K562 (cell line): ENCODE data around the gene MRM3. TPM values are rescaled to one million over a fixed set of nuclear protein-coding genes. Genes with fewer than 3 reads are reported as not detected.

Experiments used
- CGGBP1 ChIP-seq: fragments of 250-450 bp; sonication (Bioruptor Pico); IDR thresholded peaks from 2 replicates; pipeline ENCODE4 v1.9.0; 2021; ENCODE audit warnings: mild to moderate bottlenecking
- HDAC6 ChIP-seq: IDR thresholded peaks from 2 replicates; pipeline ENCODE4 v1.6.1; 2012; ENCODE audit warnings: low read depth, mild to moderate bottlenecking, control low read depth, inconsistent platforms, low read length, moderate library complexity
- MBD2 ChIP-seq: sonication (generic); IDR thresholded peaks from 2 replicates; pipeline ENCODE4 v1.6.1; 2016; ENCODE audit warnings: low read depth, borderline replicate concordance
- MXI1 ChIP-seq: IDR thresholded peaks from 2 replicates; pipeline ENCODE4 v1.6.1; 2011; ENCODE audit warnings: low read depth, mild to moderate bottlenecking, improper control_type of control experiment, low read length
- MYNN ChIP-seq, 2 experiments: sonication (generic); formaldehyde crosslinking in 1 of 2; IDR thresholded peaks; 2 replicates each; pipeline versions ENCODE4 v1.5.0 to v1.6.1; 2016 to 2020; ENCODE audit warnings: antibody characterized with exemption in 1 of 2, missing genetic modification reagents in 1 of 2
- PURB ChIP-seq: sonication (generic); formaldehyde crosslinking; IDR thresholded peaks from 2 replicates; pipeline ENCODE4 v1.9.0; 2021; ENCODE audit warnings: low read depth, mild to moderate bottlenecking, missing genetic modification reagents
- TCF7 ChIP-seq: sonication (generic); IDR thresholded peaks from 2 replicates; pipeline ENCODE4 v1.6.1; 2016; ENCODE audit warnings: antibody characterized with exemption, borderline replicate concordance
- ZBTB43 ChIP-seq: sonication (generic); formaldehyde crosslinking; IDR thresholded peaks from 2 replicates; pipeline ENCODE4 v1.8.0; 2023; ENCODE audit warnings: mild to moderate bottlenecking, missing genetic modification reagents
- ZKSCAN8 ChIP-seq: fragments of 200-800 bp; sonication (Bioruptor generic); IDR thresholded peaks from 2 replicates; pipeline ENCODE4 v1.6.1; 2016; ENCODE audit warnings: missing genetic modification characterization, missing compliant biosample characterization
- ZNF124 ChIP-seq: sonication (generic); formaldehyde crosslinking; IDR thresholded peaks from 2 replicates; pipeline ENCODE4 v1.8.1; 2022; ENCODE audit warnings: missing genetic modification reagents
- ZNF175 ChIP-seq: fragments of 200-800 bp; sonication (Bioruptor generic); IDR thresholded peaks from 2 replicates; pipeline ENCODE4 v1.6.1; 2016; ENCODE audit warnings: low read depth, mild to moderate bottlenecking, missing genetic modification characterization, missing compliant biosample characterization
- ZNF263 ChIP-seq: sonication (generic); formaldehyde crosslinking; IDR thresholded peaks from 2 replicates; pipeline ENCODE4 v1.8.0; 2022; ENCODE audit warnings: mild to moderate bottlenecking, missing genetic modification reagents, borderline replicate concordance
- ZNF407 ChIP-seq: fragments of 450-650 bp; IDR thresholded peaks from 2 replicates; pipeline ENCODE4 v1.6.1; 2016; ENCODE audit warnings: low read depth
- ZNF764 ChIP-seq: fragments of 250-450 bp; sonication (Bioruptor Pico); IDR thresholded peaks from 2 replicates; pipeline ENCODE4 v1.4.0; 2020; ENCODE audit warnings: low read depth, mild to moderate bottlenecking, moderate library complexity
- polyA plus RNA-seq, 8 experiments: library from polyadenylated mRNA; depleted of rRNA in 4 of 8; stranded (reverse) in 5 of 8; unstranded in 3 of 8; fragments of >200 nt; fragmentation: Nextera tagmentation in 2 of 8; fragmentation: Illumina TruSeq in 1 of 8; extraction: Ambion mirVana in 2 of 8; extraction: Trizol in 1 of 8; gene quantifications; 2 replicates each; pipeline versions ENCODE4 v1.2.1 to v1.2.3, GENCODE V29; 2011 to 2014; ENCODE audit warnings: inconsistent platforms in 1 of 8, missing spikeins in 1 of 8
- total RNA-seq, 7 experiments: library from RNA; depleted of rRNA in 6 of 7; stranded (reverse); fragments of >200 nt in 6 of 7; fragmentation: Illumina TruSeq in 2 of 7; extraction: Trizol in 2 of 7; gene quantifications; 2 replicates each; pipeline versions ENCODE4 v1.2.1 to v1.2.3, GENCODE V29; 2011 to 2021; ENCODE audit warnings: low replicate concordance in 1 of 7

The MRM3 gene
- total and polyA plus RNA-seq, 9 of the 15 experiments (the other 6 are each of a cell fraction or from before 2014, with no cell fraction given): 2.4 to 24.8 (median 18.3) TPM

GRCh38 chr17:750431-751037, 31.6 kb upstream of the MRM3 start (continued):
- TF ChIP-seq ZNF407 (no peak), ZNF764 (CRISPR knock-in tag) (no peak), ZNF175 (CRISPR knock-in tag) (no peak), TCF7 (no peak), MBD2 (no peak), ZBTB43 (CRISPR knock-in tag) (no peak), MYNN (IDR thresholded peaks at IDR 0.05) (no peak), MYNN (CRISPR knock-in tag; IDR thresholded peaks at IDR 0.05) (no peak), ZKSCAN8 (CRISPR knock-in tag) (no peak), MXI1 (no peak), ZNF124 (CRISPR knock-in tag) (no peak), HDAC6 (no peak), PURB (CRISPR knock-in tag) (no peak), ZNF263 (CRISPR knock-in tag) (no peak), CGGBP1 (CRISPR knock-in tag) (no peak)
